Lung microvascular endothelial cell (primary cell): ENCODE measurements around the gene KY. TPM values are rescaled to one million over a fixed set of nuclear protein-coding genes. Genes with fewer than 3 reads are reported as not detected.
A peak's percentile ranks its signal among the peaks of the same experiment; 100 is the strongest.

Experiments
- DNase-seq, 2 donors: peaks; one replicate each; pipeline versions ENCODE4 v3.0.0 to v3.0.0-alpha.2; 2010; ENCODE audit warnings: low read depth in 2 of 2
- total RNA-seq: library from RNA; depleted of rRNA; stranded (reverse); fragments of >200 nt; gene quantifications from 2 replicates; pipeline ENCODE4 v1.2.1, GENCODE V29; 2014

Gene KY
- total RNA-seq, 1 donor from 2014 or later, result not detected

DNA sequence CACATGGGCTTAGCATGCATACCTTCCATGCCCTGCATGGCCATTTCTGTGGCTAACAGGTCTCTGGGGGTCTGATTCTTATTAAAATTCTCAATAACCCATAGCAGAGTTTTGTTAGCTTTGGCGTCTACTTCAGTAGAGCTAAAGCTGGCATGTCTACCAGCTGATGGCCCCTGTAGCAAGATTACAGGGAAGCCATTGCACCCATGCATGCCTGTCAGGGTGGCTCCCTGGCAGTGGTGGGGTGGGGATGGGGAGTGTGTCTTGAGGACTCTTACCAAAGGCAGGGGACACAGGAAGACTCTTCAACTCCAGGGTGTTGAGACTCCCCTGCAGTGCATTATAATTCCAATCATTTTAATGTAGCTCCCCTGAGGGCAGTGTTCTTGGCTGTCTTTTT is 4.7 kb downstream of the KY start:
- DNase-seq, result no peak

DNA sequence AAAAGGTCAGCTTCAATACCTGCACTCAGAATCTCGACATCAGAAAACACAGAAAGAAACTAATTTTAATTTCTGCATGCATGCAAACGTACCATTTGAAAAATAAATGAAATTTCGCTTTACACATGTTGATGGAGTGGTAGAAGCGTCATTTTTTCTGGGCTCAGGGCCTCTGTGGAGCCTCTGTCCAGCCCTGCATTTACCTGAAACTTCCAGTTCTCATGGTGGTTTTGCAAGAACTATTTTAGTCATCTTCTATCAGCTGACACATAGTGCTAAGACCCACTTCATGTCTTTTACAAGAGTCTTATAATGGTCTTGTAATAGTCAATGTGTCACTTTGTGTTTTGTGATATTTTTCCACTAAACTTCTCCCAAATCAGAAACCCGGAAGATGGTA is 5.3 kb downstream of the KY start:
- DNase-seq, result no peak

GRCh38 chr3:134644731-134645514 is 5.9 kb downstream of the KY start:
- no peak for DNase-seq

DNA sequence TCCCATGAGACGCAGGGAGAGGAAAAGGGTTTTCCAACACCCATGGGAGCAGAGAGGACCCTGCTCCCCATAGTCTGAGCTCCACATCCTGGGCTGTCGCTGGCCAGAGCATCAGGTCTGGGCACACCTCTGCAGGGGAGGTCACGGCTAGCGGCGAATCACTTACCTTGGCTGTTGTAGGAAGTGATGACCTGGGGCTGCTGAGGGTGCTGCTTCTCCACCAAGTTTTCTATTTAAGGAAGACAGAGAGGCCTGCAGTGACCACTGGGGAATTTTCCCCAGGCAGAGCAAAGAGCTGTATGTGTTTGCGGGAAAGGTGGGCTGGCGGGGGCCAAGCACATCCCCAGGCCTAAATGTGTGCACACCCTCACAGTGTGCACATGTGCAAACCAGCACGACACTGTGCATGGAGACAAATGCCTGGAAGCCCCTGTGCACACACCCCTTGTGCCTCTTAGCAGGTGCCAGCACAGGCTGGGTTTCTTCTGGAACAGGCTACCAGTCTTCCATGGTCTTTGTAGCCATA is 7.6 kb downstream of the KY start:
- DNase-seq, result no peak

GRCh38 chr3:134642445-134643149 is 8.2 kb downstream of the KY start:
- DNase-seq, result no peak

DNA sequence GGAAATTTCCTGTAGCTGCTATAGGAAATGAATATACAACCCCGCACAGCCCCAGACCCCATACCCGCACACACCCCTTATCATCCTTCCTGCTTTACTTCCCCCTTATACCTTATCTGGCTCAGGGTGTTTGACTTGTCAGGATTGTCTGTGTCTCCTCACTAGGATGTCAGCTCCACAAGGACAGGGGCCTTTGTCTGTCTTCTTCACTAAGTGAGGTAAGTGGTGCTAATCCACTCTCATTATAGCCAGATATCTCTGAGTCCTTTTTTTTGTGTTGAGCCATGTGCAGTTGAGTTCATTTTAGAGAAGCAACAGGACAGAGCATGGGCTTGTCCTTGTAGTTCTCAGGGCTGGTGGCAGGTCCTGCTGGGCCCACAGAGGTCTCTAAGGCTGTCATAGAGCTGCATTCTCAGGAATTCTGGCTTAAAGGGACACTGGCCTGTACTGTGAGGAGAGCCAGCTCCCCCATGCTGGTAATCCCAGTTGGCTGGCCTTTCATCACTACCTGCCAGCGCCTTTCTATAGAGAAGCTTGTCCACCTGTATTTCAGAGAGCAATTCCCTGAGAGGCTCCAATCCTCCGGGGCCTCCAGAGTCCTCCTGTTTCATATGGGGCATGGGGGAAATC is 9.0 kb downstream of the KY start:
- no peak for DNase-seq

- peak; percentile 49 to 52 for DNase-seq
These were observed 9.9 kb downstream of the KY start for GRCh38 chr3:134640872-134641470.

DNA sequence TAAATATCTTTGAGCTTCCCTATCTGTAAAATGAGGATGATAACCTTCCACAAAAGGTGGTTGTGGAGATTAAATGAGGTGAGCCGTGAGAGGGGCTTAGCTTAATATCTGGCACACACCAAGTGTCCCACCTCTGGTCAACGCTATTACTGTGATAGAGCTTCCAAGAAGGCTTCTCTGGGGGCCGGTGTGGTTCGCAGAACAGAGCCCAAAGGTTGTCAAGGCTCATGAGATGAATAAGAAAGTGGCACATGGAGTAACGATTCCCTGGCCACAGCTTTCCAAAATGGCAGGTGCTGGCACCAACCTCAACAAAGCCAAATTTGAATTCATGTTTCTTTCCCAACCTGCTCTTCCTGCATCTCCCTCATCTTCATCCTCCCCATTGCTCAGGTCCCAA is 10.4 kb downstream of the KY start:
- no peak for DNase-seq

DNA sequence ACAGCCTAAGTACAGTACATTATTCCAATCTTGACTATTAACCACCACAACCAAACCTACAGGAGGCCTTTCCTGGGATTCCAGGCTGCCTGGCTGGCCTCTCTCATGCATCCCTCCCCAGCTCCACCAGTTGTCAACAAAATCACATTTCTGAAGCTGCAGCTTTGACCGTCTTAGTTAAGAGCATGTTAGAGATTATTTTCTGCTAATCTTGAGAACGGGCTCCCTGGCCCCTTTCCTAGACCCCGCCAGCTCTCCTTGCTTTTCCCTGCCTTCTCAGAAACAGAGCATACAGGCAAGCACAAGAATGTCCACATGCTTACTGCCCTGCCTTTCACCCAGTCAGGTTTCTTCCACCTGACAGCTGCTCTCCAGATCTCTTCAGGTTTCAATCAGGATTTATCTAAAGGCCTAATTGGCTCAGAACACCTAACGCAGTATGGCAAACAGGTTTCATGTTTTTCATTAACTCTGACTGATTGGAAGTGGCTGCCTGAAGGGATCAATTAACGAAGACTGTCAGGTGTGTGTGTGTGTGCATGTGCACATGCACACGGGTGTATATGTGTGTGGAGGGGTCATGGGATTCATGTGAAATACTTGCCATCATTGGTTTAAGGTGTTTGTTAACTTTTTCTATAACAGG is 12.3 kb downstream of the KY start:
- DNase-seq, result no peak

- no peak for DNase-seq
These were observed 14.4 kb downstream of the KY start for GRCh38 chr3:134636406-134636805.

- peak in 1 of 2 donors; percentile 21 for DNase-seq
These were observed 20.3 kb downstream of the KY start for GRCh38 chr3:134630506-134630905.

DNA sequence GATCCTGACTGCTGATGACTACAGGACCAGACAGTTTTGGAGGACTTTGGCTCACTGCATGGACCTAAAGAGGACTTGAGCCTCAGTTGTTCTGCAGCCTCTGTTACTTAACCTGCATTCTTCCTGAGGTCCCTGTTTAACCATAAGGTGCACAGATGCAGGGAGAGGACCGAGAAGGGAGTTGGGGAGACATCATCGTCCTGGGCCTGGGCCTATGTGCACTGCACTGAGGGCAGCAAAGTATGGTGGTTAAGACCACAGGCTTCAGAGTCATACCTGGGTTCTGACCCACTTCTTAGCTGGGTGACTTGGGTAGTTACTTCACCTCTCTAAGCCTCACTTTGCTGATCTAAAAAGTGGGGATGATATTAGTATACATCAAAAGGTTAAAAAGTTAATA is 21.9 kb downstream of the KY start:
- DNase-seq, result no peak

DNA sequence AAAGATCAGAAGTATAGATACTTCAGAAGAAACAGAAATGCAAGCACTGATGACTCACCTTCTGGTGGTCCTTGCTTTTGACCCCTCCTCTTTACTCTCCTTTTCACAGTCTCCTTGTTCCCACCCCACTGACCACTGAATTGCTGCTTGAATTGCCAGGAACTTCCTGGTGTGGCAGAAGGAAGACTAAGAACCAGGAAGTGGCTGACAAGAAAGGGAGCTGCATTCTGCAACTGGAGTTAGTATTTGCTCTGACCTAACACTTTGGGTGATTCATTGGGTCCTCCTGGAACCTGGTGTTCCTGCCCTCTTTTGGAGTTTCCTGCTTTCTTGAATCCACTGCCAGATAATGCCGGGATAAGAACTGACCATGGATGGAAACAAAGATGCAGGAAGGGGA is 23.0 kb downstream of the KY start:
- peak in 1 of 2 donors; percentile 23 for DNase-seq

DNA sequence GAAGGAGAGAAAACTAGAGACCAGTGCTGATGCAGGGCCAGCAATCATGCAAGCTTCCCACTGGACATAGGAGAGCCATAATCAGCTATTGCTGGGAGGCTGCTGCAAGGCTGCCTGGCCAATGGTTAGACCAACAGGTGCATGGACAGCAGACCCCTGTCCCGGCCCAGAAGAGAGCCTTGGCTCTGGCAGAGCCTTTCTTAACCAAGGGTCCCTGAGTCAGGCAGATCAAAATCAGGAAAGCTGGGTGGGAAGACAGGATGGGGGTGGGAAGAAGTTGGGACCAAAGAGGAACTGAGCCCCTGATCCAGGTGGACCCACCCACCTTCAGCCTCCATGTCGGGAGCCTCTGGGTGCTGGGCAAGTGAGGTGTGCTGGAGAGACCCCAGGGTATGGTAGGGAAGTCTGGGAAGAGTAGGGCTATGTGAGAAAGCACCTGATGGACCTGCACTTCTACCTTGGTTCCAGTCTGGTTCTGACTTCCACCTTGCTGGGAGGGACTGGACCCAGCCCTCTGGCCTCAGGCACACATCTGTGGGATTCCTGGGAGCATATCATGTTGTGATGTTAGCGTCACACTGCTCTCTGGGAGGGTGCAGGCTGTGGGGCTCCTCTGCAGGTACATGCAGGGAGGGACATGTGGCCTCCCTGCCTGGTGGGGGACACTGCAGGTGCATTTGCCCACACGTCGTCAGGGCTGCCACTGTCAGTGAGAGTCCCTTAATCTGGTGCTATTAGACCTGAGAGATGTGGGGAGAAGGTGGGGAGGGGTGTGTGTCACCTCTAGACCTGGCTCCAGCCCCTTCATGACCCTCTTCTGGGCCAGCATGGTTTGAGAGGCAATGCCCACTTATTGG is 24.7 kb downstream of the KY start:
- DNase-seq, result no peak

GRCh38 chr3:134625462-134625861 is 25.4 kb downstream of the KY start:
- DNase-seq, result no peak

DNA sequence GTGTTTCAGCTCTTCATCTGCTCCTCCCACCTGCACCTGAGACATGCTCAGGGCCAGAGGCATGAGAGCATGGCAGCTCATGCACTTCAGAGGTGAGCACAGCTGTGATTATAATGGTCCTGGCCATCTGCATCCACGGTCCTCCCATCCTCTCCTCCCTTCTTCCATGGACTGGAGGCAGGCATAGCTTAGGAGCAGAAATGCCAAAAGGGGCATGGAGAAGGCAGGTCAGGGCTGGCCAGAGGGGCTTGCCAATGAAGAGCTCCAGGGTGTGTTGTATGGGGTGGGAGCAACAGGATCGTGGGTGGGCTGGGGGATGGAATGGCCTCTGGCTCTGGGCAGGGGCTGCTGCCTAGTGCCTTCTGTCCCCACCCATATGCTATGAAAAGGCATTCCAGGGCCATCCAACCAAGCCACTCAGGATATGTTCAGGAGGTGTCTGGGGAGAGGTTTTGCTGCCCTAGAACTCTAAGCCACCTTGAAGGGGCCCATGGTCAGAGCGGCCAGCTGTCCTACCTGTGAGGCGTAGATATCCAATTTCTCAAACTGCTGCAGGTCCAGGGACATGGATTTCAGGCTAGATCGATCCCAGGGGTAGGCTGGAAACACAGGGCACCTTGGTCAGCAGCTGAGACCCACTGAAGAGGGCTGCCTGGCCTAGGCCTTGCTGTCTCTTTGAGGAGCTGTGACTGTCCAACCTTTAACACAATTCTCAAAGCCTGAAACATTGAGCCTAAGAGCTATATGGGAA is 26.1 kb downstream of the KY start:
- no peak for DNase-seq

DNA sequence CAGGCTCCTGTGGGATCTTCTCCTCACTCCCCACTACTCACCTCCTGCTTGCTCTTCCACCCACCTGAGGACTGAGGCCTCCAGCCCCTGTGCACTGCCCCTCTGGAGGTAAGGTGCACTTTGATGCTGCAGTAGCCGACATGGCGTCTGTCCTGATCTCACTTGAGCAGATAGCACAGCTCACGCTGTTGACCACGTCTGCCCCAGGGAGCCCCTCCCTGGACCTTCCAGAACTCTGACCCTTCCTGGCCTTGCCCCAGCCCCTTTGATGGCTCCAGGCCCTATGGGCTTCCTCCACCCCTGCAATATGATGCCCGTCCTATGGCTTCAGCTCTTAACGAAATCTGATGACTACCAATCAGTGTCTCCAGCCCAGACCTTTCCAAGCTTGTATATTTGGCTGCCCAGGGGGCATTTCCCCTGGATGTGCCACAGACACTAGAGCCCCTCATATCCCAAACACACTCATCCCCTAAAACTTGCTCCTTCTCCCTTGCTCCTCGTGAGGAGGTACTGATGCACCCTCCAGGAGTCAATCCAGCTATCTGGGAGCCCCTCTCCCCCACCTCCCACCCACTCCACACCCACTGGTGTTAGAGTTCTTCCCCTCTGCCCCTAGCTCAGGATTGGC is 27.1 kb downstream of the KY start:
- no peak for DNase-seq

GRCh38 chr3:134622806-134623365 is 27.9 kb downstream of the KY start:
- DNase-seq, result no peak

DNA sequence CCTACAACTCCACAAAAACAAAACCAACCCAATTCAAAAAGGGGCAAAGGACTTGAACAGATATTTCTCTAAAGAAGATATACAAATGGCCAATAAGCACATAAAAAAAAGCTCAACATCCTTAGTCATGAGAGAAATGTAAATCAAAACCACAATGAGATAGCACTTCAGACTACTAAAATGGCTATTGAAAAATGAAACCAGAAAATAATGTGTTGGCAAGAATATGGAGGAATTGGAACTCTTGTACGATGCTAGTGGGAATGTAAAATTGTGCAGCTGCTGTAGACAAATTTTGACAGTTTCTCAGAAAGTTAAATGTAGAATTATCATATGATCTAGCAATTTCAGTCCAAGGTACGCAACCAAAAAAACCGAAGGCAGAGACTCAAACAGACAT is 29.0 kb downstream of the KY start:
- no peak for DNase-seq
